HL-60 (cell line): Measurements from ENCODE around the gene KSR2.

ENCODE experiments used
- DNase-seq, 2 experiments: peaks; one replicate each; pipeline ENCODE4 v3.0.0-alpha.2; 2010 to 2020; ENCODE audit warnings: low read depth in 1 of 2, low spot score in 1 of 2
- H3K27ac ChIP-seq: fragments of 250-450 bp; sonication (Bioruptor Pico); replicated peaks from 2 replicates; pipeline ENCODE4 v1.5.1; 2020; ENCODE audit warnings: mild to moderate bottlenecking, moderate library complexity
- H3K27me3 ChIP-seq: fragments of 250-450 bp; sonication (Bioruptor Pico); 2 replicates; pipeline ENCODE4 v1.5.1; 2021; ENCODE audit warnings: mild to moderate bottlenecking, moderate library complexity; ENCODE audit not compliant: insufficient read depth, poor library complexity, severe bottlenecking
- H3K4me3 ChIP-seq: replicated peaks from 2 replicates; pipeline ENCODE4 v1.5.1; 2011; ENCODE audit warnings: mild to moderate bottlenecking, control low read depth, low read length; ENCODE audit not compliant: insufficient read depth
- CTCF ChIP-seq: IDR thresholded peaks from one replicate; pipeline ENCODE4 v1.5.1; 2011; ENCODE audit warnings: low read length, control low read depth, inconsistent platforms; ENCODE audit not compliant: insufficient read depth
- GABPA ChIP-seq: IDR thresholded peaks from 2 replicates; pipeline ENCODE4 v1.6.1; 2012; ENCODE audit warnings: low read depth
- POLR2AphosphoS5 ChIP-seq: IDR thresholded peaks from 2 replicates; pipeline ENCODE4 v1.6.1; 2012; ENCODE audit warnings: low read depth
- REST ChIP-seq: IDR thresholded peaks from 2 replicates; pipeline ENCODE4 v1.6.1; 2012; ENCODE audit warnings: low read depth; ENCODE audit not compliant: insufficient replicate concordance
- SPI1 ChIP-seq: IDR thresholded peaks from 2 replicates; pipeline ENCODE4 v1.6.1; 2012; ENCODE audit warnings: low read depth, mild to moderate bottlenecking, borderline replicate concordance

The KSR2 gene

GRCh38 chr12:117421068-117421752 is 547.6 kb downstream of the KSR2 start:
- no peak for DNase-seq
- H3K27ac ChIP-seq: no peak overlapping the region
- no peak overlapping the region for H3K4me3 ChIP-seq
- TF ChIP-seq REST (no peak), SPI1 (no peak), GABPA (no peak), POLR2AphosphoS5 (no peak), CTCF (no peak)
- H3K27me3 ChIP-seq: no peaks in the 10 kb centered on the region

GRCh38 chr12:117417004-117417403 is 551.8 kb downstream of the KSR2 start:
- no peak for DNase-seq
- no peak for TF ChIP-seq REST
- TF ChIP-seq POLR2AphosphoS5: no peak
- no peak for TF ChIP-seq CTCF
- no peak for TF ChIP-seq GABPA
- TF ChIP-seq SPI1: no peak
- peaks cover 2% of the 10 kb centered on the region for H3K27me3 ChIP-seq
- H3K27ac ChIP-seq: no peak overlapping the region
- H3K4me3 ChIP-seq: no peak overlapping the region

- no peak for DNase-seq
- H3K27me3 ChIP-seq: peaks cover 3% of the 10 kb centered on the region
- H3K27ac ChIP-seq: no peak overlapping the region
- no peak for TF ChIP-seq GABPA
- no peak for TF ChIP-seq SPI1
- no peak for TF ChIP-seq REST
- TF ChIP-seq POLR2AphosphoS5: no peak
- no peak for TF ChIP-seq CTCF
- no peak overlapping the region for H3K4me3 ChIP-seq
These were observed 556.2 kb downstream of the KSR2 start for GRCh38 chr12:117412465-117413188.
